GM12872 (cell line): ENCODE data around the gene ZNF597.

ENCODE experiments used
- TF ChIP-seq, protein P1 (sequence below): IDR thresholded peaks from 3 replicates; pipeline ENCODE4 v1.5.1; 2011; ENCODE audit warnings: low read depth, mild to moderate bottlenecking, low read length, moderate library complexity; ENCODE audit not compliant: insufficient read depth

ZNF597 gene

DNA sequence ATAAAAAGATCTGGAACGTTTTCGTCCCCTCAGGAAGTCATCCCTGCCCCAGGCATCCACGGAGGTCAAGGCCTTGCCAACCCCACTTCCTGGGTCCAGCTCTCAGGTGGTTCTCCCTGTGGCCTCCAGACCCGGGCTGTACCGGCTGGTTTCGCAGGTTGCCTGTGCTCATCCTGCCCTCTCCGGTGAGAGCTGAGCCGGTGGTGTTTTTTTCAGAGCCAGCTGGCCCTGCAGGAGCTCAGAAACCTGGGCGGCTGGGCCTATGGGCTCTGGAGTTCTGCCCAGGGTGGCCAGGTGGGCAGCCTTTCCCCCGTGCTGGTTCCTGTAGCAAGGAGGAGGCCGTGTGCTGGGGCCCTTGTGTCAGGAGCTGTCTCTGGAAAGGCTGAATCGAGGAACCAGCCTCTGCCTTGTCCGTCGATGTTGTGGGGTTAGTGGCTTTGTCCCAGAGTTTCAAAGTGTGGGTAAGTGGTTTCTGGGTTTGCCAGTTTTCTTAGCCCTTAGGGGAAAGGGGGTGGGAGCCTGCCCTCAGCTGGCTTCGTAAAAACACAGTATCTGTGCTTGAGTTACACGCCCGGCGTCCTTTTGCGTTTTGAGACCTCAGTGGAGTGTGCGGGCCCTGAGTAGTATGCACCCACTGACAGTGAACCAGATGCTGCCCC is 28.3 kb upstream of the ZNF597 start:
- TF ChIP-seq, protein P1, sequence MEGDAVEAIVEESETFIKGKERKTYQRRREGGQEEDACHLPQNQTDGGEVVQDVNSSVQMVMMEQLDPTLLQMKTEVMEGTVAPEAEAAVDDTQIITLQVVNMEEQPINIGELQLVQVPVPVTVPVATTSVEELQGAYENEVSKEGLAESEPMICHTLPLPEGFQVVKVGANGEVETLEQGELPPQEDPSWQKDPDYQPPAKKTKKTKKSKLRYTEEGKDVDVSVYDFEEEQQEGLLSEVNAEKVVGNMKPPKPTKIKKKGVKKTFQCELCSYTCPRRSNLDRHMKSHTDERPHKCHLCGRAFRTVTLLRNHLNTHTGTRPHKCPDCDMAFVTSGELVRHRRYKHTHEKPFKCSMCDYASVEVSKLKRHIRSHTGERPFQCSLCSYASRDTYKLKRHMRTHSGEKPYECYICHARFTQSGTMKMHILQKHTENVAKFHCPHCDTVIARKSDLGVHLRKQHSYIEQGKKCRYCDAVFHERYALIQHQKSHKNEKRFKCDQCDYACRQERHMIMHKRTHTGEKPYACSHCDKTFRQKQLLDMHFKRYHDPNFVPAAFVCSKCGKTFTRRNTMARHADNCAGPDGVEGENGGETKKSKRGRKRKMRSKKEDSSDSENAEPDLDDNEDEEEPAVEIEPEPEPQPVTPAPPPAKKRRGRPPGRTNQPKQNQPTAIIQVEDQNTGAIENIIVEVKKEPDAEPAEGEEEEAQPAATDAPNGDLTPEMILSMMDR = no peak

DNA sequence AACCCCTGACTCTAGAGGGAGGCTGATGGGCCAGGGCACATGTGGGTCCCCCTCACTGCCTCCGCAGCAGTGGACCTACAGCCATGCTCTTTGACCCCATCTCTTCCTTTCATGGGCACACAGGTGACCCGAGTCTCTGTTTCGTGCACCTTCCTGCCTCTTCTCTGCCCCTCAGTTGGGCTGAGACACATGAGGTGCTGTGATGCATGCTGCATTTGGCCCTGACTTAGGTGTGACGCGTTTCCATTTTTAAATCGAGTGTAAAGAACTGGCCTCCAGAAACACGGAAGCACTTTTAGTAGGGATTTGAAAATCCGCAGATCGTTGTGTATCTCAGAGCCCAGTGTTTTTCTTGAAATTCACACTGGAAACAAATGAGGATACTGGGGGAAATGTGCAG is 27.4 kb upstream of the ZNF597 start:
- TF ChIP-seq, protein P1 = no peak

DNA sequence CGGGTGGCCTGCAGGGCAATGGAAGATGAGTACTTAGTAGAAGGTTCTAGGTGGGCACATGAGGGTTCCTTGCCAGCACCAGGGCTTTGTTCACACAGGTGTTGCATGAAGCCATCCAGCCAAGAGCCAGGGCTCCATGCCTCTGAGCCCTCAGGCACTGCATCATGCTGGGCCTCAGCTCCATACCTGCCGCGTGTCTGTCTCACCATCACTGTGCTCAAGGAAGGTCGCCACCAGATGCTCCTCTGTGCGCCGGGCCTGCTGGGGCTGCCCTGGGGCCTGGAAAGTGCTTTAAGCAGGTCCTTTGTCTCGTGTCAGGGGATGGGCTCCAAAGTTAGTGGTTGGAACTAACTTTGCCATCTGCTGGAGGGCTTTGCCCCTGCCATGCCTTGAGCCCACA is 26.4 kb upstream of the ZNF597 start:
- TF ChIP-seq, protein P1 = no peak

DNA sequence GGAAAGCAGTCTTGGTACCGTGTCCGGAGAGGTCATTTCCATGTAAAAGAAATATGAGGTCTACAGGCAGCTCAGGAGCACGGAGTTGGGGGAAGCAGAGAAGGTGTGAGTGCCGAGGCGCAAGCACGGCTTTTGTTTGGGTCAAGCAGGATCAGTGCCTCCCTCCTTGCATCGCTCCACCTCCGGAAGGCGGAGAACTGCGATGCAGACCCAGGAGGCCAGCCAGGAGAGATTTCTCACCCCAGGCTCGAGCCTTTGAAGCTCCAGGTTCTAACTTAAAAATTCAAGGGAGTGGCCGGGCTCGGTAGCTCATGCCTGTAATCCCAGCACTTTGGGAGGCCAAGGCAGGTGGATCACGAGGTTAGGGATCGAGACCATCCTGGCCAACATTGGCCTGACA is 25.2 kb upstream of the ZNF597 start:
- TF ChIP-seq, protein P1 = no peak

DNA sequence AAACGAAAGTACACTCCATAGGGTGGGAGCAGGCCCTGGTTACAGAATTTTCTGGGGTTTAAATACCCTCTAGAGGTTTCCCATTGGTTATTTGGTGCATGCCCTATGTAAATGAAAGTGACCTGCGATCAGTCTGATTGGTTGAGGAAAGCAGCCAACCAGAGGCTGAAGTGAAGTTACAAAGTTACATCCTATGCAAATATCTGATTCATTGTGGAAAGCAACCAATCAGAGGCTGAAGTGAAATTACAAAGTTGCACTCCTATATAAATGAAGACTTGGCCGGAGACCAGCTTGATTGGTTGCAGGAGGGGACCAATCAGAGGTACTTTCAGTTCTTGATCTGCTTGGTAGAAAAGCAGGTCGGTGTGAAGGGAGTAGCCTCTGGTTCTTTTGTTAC is 24.6 kb upstream of the ZNF597 start:
- TF ChIP-seq, protein P1 = no peak

DNA sequence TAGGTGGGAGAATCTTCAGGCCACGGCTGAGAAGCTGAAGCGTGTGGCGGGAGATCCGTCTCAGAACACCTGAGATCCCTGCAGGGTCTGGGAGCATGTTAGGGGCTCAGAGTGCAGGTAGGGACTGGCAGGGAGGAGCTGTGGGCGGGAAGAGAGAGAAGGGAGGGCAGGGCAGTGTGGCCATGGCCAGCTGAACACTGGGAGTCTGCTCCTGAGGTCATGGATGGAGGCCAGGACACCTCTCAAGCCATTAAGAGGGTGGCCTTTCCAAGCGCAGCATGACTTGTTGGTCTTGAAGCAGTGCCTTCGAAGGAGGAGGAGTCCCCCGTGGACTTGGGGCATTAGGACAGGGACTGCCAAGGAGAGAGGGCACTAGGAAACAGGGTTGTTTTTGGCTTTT is 23.9 kb upstream of the ZNF597 start:
- TF ChIP-seq, protein P1 = no peak

DNA sequence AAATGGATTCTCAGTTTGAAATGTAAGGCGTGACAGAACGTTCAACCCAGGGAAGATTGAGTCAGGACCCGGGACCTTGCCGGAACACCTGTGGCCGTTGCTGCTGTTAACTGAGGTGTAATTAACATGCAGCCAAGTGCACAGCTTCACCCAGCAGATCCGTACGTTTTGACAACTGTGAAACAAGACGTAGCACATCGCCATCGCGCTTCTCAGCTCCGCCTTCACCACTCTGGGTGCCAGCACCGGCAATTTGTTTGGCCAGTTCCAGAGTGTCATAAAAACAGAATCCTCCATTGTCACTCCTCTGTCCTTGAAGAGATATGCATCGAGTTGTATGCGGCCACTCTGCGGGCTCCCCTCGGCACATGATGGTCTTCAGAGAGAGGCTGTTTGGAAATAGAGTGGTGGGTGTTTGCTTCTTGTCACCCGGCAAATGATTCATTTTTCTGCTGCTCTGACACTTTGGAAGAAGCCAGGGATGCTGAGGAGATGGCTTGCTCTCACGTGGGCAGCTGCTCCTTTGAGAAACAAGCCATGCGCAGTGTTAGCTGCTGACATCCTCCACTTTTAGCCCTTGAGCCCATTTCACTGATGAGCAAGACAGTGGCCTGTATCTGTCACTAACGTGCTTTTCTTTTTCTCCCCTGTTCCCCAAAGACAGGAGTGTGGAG is 22.7 kb upstream of the ZNF597 start:
- TF ChIP-seq, protein P1 = no peak
